ENCODE results near the gene SUOX. TPM values are rescaled to one million over a fixed set of nuclear protein-coding genes. Genes with fewer than 3 reads are reported as not detected.
A peak's percentile ranks its signal among the peaks of the same experiment; 100 is the strongest.

Gene SUOX
- total RNA-seq, 1 donor from 2014 or later: 34.6 TPM

DNA sequence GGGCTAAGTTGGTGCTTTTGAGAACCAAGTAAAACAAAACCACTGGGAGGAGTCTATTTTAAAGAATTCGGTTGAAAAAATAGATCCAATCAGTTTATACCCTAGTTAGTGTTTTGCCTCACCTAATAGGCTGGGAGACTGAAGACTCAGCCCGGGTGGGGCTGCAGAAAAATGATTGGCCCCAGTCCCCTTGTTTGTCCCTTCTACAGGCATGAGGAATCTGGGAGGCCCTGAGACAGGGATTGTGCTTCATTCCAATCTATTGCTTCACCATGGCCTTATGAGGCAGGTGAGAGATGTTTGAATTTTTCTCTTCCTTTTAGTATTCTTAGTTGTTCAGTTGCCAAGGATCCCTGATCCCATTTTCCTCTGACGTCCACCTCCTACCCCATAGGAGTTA, 25.0 kb upstream of the SUOX start:
- Mint-ChIP-seq H3K27me3 (no peaks in the 10 kb centered on the region), H3K9me3 (no peaks in the 10 kb centered on the region), H3K36me3 (peaks cover 16% of the 10 kb centered on the region), H3K4me1 (ENCODE audit: unreplicated experiment) (peaks cover 20% of the 10 kb centered on the region), H3K4me3 (no peak overlapping the region), H3K27ac (no peak overlapping the region)
- no peak for DNase-seq (ENCODE audit: extremely low spot score, unreplicated experiment)
- TF ChIP-seq, protein P1, sequence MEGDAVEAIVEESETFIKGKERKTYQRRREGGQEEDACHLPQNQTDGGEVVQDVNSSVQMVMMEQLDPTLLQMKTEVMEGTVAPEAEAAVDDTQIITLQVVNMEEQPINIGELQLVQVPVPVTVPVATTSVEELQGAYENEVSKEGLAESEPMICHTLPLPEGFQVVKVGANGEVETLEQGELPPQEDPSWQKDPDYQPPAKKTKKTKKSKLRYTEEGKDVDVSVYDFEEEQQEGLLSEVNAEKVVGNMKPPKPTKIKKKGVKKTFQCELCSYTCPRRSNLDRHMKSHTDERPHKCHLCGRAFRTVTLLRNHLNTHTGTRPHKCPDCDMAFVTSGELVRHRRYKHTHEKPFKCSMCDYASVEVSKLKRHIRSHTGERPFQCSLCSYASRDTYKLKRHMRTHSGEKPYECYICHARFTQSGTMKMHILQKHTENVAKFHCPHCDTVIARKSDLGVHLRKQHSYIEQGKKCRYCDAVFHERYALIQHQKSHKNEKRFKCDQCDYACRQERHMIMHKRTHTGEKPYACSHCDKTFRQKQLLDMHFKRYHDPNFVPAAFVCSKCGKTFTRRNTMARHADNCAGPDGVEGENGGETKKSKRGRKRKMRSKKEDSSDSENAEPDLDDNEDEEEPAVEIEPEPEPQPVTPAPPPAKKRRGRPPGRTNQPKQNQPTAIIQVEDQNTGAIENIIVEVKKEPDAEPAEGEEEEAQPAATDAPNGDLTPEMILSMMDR (conservative IDR thresholded peaks at IDR 0.05): no peak

DNA sequence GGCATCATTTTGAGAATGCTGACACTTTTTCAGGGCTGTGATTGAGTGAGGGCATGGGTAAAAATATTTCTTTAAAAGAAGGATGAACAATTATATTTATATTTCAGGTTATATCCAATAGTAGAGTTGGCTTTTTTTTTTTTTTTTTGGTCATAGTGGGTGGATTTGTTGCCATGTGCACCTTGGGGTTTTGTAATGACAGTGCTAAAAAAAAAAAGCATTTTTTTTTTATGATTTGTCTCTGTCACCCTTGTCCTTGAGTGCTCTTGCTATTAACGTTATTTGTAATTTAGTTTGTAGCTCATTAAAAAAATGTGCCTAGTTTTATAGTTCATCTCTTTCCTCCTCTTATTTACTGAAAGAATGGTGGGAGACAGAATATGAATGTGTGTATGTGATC, 24.6 kb upstream of the SUOX start:
- TF ChIP-seq, protein P1 (conservative IDR thresholded peaks at IDR 0.05): no peak
- H3K9me3 Mint-ChIP-seq: no peaks in the 10 kb centered on the region
- peaks cover 16% of the 10 kb centered on the region for H3K36me3 Mint-ChIP-seq
- no peak for DNase-seq (ENCODE audit: extremely low spot score, unreplicated experiment)
- no peak overlapping the region for H3K4me3 Mint-ChIP-seq
- peaks cover 20% of the 10 kb centered on the region for H3K4me1 Mint-ChIP-seq (ENCODE audit: unreplicated experiment)
- no peak overlapping the region for H3K27ac Mint-ChIP-seq
- H3K27me3 Mint-ChIP-seq: no peaks in the 10 kb centered on the region

DNA sequence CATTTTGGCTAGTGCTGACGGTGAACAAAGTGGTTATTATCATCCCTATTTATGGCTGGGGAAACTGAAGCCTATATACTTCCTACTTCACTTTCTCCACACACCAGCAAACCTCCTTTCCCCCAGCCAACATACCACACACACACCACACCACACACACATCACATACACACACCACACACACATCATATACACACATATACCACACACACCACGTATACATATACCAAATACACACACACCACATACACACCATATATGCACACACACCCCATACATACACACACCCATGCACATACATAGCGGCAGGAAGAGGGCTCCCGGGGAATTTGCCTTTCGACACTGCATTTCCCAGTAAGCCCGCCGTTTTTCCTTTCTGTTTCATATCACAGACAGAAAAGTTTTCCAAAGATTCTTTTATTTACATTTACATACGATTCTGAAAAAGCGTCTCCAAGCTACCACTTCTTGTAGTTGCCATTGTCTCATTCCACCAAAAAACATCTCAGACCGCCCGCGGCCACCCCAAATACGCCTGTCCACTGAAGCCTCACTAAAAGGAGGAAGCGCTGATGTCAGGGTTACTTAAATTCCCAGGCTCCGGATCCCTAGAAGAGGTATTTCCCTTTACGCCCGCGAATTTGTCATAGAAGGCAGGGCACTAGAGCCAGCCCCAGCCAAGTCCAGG, 24.0 kb upstream of the SUOX start:
- H3K36me3 Mint-ChIP-seq: peaks cover 15% of the 10 kb centered on the region
- TF ChIP-seq, protein P1 (conservative IDR thresholded peaks at IDR 0.05): no peak

DNA sequence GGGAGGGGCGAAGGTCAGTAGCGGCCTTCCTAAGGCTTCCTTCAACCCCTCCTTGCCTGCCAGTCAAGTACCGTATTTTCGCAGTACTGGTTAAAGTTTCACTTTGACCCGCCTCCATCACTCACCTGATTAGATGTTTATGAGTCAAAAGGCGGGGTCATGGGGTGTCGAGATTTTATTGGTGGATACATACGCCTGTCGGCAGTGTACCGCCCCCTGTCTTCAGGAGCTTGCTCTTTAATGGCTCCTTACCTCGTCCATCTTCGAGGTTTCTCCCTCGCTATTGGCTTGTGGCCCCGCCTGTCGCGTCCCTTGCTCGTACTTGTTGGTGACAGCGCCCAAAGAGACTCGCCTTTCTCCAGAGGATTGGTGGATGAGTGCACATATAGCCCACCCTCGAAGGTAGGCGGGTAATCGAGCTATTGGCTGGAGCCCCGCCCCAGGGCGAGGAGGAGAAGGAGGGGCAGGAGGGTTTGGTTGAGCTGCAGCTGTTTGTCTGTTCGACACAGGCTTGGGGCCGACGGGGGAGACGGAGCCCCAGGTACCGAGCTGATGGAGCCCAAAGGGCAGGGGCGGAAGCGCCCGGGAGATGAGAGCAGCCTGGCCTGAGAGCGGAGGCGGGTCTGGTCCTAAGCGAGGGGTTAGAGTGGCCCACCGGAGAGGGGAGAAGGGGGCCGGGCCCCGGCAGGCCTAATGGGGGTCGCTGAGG, 23.3 kb upstream of the SUOX start, which contains the start of gene RAB5B:
Gene RAB5B (plus strand): TSS at position 480 of the 709 bp plus-strand sequence. CDS start 12,883 bp downstream, outside the sequence.
- TF ChIP-seq, protein P1 (conservative IDR thresholded peaks at IDR 0.05): no peak
- H3K4me1 Mint-ChIP-seq (ENCODE audit: unreplicated experiment): peaks cover 11% of the 10 kb centered on the region
- no peaks in the 10 kb centered on the region for H3K27me3 Mint-ChIP-seq
- DNase-seq (ENCODE audit: extremely low spot score, unreplicated experiment): peak; percentile 97
- peaks cover 12% of the 10 kb centered on the region for H3K36me3 Mint-ChIP-seq
- no peak within 1 kb of the TSS for H3K4me3 Mint-ChIP-seq
- no peaks in the 10 kb centered on the region for H3K9me3 Mint-ChIP-seq
- no peak within 1 kb of the TSS for H3K27ac Mint-ChIP-seq

More for the DNA sequence above, 24.0 kb upstream of the SUOX start:
- Mint-ChIP-seq H3K27me3 (no peaks in the 10 kb centered on the region), H3K27ac (no peak overlapping the region), H3K4me1 (ENCODE audit: unreplicated experiment) (peaks cover 18% of the 10 kb centered on the region), H3K9me3 (no peaks in the 10 kb centered on the region), H3K4me3 (no peak overlapping the region)
- DNase-seq (ENCODE audit: extremely low spot score, unreplicated experiment): no peak

DNA sequence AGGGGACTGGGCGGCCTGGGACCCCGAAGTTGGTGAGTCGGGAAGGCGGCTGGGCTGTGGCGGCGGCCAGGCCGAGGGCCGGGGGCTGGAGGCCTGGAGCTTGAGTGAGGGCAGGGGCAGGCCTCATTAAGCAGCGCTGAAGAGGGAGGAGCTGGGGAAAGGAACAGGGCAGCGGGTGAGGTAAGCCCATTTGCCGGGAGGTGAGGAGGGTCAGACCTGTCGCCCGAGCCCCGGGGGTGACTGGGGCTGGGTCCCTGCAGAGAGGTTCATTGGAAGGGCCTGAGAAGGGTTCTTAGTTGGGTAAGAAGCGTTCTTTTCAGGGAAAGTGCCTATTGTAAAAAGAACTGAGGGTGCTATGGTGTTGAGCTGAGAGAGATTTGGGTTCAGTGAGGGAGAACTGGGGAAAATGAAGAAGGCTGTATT, 22.8 kb upstream of the SUOX start:
- DNase-seq (ENCODE audit: extremely low spot score, unreplicated experiment): peak; percentile 75
- no peaks in the 10 kb centered on the region for H3K9me3 Mint-ChIP-seq

More for the DNA sequence above, 22.8 kb upstream of the SUOX start:
- H3K4me3 Mint-ChIP-seq: no peak overlapping the region
- H3K4me1 Mint-ChIP-seq (ENCODE audit: unreplicated experiment): peaks cover 11% of the 10 kb centered on the region
- peaks cover 17% of the 10 kb centered on the region for H3K36me3 Mint-ChIP-seq
- TF ChIP-seq, protein P1 (conservative IDR thresholded peaks at IDR 0.05): no peak
- H3K27me3 Mint-ChIP-seq: no peaks in the 10 kb centered on the region
- no peak overlapping the region for H3K27ac Mint-ChIP-seq

Measured in type B pancreatic cell (in vitro differentiated cells).